HG02852 (cell line): ENCODE results near the gene DYDC1.
"Not testable (repeated sequence)": the region's sequence is repeated elsewhere in the genome, so short reads cannot be mapped to it uniquely, and the experiment has no call there.

Source experiments
- ATAC-seq: cut with Tn5 transposase; IDR thresholded peaks from one replicate; pipeline ENCODE4 v1.9.1; 2021; ENCODE audit warnings: mild to moderate bottlenecking, moderate library complexity; ENCODE audit not compliant: unreplicated experiment

DYDC1 gene

DNA sequence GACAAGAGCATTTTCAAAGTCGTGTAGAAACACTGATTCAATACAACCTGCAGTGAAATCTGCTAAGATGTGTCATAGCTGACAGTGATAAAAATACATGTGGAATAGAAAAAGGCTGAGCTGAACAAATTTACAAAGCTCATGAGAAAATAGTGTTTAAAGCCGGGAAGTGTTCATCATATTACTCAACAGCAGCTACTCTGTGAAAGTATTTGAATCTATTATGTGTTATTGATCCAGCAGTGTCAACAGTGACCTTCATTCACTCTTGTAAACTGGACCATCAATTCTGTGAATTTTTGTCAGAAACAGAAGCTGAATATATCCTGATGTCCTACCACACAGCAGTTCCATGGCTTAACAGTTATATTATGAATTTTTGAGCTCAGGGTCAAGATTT, 11.6 kb downstream of the DYDC1 start:
- no peak for ATAC-seq

DNA sequence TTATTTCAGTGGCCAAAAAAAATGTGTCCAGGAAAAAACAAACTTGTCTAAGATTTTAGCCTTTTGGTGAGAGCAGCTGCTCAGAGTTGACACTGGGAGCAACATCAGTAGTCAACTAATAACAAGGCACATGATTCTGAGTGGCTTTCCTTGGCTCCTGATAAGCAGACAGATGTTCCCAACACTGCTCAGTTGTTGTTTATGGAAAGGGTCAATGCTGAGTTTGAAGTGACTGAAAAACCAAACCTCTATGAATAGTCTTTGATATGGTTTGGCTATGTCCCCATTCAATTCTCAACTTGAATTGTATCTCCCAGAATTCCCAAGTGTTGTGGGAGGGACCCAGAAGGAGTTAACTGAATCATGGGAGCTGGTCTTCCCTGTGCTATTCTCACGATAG, 12.3 kb downstream of the DYDC1 start:
- ATAC-seq, result no peak

DNA sequence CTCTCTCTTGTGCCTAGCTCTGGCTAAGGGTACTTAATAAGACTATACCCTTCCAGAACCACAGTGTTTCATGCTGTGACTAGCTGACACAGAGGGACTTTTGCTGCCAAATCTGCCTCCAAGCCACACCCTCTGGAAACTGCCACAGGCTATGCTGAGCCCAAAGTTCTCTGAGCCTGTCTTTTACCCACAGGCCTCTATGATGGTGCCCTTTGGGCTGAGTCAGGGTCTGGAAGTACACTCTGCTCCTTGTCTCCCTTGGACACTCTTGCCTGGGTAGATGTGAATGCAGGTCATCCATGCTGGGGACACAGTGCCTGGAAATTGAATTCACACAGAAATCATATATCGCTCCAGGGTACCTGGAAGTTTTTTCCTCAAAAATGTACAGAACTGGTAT, 22.6 kb downstream of the DYDC1 start:
- no peak for ATAC-seq

DNA sequence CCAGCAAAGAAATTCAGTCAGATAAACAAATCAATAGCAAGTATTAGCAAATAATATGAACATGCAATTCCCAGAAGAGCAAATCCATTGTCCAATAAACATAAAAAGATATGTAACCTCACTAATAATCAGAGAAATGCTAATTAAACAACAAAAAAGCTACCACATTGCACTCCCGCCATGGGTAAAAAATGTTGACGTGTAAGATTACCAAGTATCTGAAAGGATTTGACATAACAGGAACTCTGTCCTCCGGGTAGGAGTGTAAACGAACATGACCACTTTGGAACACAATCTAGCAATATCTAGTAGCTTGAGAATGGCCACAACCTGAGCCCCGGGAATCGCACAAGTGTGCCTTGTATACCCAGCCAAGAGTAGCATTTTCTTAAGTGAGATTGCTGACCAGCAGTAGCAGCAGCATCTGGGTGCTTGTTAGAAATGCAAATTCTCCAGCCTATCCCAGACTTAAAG, 31.6 kb downstream of the DYDC1 start:
- ATAC-seq, result no peak

DNA sequence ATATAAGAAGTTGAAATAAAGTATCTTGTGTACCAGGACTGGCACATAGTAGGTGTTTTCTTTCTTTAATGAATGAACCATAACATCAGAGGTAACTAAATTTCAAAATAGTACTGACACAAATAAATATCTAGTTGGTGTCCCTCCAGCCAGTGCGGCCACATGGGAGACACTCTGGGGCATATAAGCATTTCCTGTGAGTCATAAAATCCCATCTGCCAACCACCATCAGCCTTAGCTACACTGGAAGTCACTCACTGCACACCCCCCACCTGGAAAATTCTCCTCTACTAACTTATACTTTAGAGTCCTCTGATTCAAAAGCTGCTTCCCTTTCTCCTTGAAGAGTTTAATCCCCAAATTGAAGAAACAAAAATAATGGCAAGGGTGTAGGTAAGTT, 32.5 kb downstream of the DYDC1 start:
- ATAC-seq, result no peak

DNA sequence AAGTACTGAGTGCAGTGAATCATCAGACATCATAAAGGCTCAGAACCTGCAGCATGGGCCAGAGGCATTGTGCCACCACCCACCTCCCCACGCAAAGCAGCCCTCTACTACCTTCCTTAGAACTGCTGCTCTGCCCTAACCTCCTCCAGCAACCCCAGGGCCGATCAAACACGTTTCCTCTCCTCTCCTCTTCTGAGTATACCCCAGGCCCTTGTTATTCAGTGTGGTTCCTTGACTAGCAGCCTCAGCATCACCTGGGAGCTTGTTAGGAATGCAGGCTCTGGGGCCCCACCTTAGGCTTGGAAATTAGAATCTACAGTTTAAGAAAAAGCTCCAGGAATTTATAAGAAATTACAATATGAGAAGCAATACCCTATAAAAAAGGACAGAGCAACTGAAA, 33.2 kb downstream of the DYDC1 start:
- no peak for ATAC-seq

DNA sequence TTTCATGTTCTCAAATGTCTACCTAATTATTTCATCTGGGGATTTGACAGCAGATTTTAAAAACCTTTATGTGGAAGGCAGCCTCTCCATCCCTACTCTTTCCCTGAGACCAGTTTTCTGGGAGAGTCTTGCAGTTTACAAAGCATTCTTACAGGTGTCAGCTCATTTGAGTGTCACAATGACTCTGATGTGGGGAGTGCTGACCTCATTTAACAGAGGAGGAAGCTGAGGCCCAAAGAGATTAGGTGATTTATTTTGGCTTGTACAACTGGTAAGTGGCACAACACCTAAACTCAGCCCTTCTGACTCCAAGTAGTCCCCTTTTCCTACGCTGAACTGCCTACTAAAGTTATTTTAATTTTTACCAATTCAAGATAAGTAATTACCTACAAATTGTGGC, 33.8 kb downstream of the DYDC1 start:
- ATAC-seq, result no peak

DNA sequence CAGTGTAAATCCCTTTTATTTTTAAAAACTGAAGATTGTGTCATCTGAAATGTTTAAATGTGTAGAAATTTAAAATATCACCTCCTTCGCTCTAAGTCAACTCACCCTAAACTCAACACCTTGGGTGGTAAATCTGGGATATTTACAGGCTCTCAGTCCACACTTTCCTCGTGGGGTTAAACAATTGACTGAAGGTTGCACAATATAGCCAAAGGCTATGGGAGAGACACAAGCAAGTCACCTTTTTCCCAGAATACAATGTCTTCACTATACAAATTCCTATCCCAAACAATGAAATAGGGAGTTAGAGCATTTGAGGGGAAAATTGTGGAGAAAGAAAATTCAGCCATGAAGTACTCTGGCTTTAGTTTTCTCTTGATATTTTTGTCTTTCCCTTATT, 34.4 kb downstream of the DYDC1 start:
- ATAC-seq, result no peak

DNA sequence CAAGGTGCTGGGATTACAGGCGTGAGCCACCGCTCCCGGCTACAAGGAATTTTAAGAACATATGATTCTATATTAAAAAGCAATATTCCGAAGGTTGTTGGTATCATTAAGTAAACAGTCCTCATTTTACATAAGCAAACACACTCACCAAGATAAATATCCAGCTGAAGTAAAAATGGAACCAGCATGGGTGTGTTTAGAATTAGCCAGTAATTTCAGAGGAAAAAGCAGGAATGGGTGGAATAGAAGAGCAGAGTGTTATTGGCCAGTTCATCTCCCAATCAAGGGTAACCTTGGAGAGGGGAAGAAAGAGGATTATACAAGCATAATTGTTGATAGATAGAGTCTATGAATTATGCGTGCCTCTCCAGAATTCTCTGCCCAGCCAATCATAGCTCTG, 35.4 kb downstream of the DYDC1 start:
- ATAC-seq, result no peak

DNA sequence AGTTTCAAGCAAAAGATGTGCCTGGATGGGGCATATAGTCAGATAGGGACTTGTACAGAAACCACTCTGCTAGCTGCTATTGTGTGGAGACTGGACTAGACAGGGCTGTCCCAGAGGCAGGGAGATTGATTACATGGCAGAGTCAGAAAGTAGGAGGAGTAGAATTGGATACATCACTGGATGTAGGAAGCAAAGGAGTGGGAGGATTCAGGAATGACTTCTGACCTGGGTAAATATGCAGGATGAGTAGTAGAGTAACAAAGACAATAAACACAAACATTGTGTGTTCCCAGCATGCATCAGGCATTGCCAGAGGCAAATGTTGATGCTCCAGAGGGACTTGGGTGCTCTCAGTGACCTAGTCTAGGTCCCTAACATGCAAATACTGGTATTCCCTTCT, 36.2 kb downstream of the DYDC1 start:
- no peak for ATAC-seq

DNA sequence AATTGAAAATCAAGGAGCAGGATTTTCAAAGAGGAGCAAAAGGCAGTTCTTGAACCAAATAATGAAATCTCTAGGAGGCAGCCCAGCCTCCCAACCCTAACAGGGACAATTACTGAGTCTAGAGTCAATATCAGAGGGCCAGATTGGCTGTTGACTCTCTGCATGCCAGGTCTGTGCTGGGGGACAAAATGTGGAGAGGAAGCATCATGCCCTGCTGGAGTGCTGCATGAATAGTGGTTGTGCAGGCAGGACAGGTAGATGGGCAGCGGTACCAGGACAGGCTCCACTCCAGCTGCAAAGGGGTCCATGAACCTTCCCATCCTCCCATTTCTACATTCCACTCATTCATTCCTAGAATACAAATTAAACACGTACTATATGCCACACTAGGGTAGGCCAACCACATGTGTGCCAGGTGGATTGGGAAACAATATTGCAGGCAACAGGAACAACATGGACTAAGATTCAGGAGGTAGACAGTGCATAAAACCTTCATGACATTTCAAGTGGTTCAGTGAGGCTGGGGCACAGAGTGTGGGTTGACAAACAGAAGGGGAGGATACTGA, 36.7 kb downstream of the DYDC1 start:
- ATAC-seq, result no peak

DNA sequence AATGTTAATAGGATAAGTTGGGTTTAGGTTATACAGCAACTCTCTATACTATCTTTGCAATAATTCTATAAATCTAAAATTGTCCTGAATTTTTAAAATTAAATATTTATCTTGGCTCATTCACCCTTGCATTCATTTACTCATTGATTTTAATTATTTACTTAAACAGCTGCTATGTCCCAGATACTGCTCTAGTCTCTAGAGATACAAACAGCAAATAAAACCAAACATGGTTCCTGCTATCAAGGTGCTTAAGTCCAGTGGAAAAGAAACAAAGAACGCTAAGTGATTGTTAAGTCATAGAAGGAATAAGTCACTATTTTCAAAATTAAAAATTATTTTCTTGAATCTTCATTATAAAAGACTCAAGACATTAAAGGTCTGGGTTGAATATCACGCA, 37.2 kb downstream of the DYDC1 start:
- no peak for ATAC-seq

DNA sequence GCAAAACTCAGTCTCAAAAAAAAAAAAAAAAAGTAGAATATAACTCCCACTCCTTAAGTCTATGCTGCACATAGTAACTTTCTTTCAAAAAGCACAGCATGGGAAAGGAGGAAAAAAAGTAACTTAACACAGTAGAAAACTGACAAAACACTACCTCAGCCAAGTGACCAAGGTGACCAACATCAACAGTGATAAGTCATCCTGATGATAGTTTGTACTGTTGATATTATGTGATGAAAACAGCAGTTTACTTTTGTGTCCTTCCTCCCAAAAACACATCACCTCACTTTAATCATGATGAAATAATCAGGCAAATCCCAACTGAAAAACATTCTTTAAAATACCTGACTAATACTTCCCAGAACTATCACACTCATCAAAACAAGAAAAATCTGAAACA, 37.8 kb downstream of the DYDC1 start:
- ATAC-seq, result no peak

DNA sequence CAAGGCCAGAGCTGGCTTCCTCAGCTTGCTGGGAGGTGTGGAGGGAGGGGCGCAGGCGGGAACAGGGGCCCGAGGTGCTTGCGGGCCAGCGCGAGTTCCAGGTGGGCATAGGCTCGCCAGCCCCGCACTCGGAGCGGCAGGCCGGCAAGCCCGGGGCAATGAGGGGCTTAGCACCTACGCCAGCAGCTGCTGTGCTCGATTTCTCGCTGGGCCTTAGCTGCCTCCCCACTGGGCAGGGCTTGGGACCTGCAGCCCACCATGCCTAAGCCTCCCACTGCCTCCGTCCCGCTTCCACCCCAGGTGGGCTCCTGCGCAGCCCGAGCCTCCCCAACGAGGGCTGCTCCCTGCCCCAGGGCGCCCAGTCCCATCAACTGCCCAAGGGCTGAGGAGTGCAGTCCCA, 41.2 kb downstream of the DYDC1 start:
- no peak for ATAC-seq

DNA sequence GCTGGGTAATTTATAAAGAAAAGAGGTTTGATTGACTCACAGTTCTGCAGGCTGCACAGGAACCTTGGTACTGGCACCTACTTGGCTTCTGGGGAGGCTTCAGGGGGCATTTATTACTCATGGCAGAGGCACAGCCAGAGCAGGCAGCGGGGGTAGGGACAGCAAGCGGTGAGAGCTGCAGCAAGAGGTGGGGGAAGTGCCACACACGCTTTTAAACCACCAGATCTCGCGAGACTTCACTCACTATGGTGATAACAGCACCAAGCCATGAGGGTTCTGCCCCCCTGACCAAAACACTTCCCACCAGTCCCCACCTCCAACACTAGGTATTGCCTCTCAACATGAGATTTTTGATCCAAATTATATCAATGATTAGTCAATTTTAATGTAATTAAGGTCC, 43.0 kb downstream of the DYDC1 start:
- no peak for ATAC-seq

DNA sequence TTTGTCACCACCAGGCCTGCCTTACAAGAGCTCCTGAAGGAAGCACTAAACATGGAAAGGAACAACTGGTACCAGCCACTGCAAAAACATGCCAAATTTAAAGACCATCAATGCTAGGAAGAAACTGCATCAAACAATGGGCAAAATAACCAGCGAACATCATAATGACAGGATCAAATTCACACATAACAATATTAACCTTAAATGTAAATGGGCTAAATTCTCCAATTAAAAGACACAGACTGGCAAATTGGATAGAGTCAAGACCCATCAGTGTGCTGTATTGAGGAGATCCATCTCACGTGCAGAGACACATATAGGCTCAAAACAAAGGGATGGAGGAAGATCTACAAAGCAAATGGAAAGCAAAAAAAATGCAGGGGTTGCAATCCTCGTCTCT, 50.6 kb downstream of the DYDC1 start:
- ATAC-seq, result not testable (repeated sequence)

DNA sequence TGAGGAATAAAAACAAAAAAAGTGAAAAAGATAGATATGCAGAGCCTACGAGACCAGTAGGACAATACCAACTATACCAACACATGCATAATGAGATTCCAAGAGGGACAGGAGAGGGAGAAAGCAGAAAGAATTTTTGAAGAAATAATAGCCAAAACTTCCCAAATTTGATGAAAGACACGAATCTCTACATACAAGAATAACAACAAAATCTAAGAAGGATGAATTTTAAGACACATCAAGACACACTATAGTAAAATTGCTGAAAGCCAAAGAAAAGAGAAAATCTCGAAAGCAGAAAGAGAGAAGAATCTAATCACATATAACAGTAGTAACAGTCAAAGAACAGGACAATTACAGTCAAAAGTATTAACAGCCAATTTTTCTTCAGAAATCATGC, 59.6 kb downstream of the DYDC1 start:
- no peak for ATAC-seq

DNA sequence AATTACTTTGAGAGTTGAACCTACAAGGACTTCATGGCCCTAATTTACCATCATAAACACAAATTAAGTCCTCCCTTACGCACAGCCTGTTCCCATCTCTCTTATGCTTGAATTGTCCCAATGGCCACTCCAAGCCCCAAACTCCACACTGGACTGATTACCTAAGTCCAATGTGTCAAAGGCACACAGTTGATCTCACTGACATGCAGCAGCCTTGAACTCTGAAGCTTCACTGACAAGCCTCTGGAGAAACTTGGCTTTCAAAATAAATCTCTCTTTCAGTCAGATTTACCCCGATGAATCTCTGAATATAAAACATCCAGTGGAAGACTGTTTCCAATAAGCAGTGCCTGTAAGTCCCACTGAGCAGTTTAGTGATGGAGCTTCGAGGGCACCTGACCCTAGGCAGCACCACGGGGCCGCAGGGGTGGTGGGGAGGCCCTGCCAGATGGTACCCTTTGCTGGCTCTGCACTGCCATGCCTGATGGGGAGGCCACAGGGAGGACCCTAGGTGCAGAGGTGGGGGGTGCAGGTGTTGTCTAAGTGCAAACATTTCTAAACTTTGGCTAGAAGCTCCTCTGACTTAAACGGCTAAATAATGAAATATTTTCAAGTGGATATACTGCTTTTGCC, 63.8 kb downstream of the DYDC1 start:
- ATAC-seq, result no peak

DNA sequence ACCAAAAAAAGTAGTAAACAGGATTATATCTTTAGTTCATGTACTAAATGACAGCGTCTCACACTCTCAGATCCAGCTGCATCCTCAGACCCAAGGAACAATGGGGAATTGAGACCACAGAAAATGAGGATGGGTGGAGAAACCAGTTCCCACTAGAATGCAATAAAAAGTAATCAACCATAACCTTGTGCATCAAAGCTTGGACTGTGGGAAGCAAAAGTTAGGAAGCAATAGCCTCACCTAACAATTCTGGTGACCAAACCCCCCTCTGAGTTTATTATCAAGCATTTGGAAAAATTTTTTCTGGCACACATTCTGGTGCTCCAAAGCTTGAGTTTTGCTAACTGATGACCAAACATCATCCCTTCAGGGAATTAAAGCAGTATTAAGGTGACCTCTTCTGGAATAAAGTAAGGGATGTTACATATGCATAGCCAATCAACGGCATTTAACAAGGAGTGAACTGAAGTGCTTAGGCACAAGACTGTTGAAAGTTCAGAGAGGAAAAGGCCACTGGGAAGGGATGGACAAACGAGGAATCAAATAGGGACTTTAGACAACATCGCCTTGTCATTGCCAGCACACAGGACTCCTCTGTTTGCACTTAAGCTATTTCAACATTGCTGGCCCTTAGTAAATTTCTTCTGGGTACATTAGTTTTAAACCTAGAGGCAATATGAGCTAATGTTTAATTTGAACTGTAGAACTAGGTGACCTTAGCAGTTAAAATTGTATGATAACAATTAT, 65.9 kb downstream of the DYDC1 start:
- ATAC-seq, result no peak

DNA sequence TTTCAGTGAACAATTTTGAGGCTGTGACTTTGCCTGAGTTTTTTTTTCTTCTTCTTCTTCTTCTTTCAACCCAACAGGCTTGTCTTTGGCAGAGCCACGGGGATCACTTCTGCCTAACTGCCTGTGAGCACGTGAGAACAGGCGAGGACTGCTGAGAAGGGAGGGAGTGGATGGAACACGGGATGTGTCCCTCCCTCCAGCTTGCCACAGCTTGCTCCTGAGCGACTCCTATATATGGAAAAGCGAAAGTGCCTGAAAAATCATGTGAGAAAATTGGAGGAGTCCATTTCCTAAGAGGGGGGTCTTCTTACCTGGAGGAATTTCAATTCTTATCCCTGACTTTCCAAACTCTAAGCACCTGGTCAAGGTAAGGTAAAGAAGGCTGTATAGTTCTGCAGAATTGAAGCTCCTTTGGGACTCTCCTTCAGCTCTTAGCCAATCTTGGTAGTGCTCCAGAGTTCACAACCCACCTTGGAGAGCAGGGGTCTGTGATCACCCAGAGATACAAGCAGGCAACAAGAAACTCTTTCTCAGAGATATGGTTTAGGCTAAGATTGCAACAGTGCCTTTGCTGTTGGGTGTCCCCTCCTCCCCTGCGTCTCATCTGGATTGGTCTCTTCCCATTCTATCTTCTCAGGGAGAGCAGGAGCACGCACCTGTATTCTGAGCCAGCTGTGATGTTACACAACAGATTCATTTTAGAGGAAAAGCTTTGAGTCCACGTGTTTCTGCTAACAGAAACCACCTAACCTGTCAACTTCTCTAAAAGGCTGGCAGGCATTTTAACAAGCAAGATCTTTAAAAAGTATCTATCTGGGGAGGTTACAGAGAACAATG, 66.9 kb downstream of the DYDC1 start, which contains the start of gene MAT1A:
Gene MAT1A, minus strand, starts transcription at position 208 of the 837 bp plus-strand sequence. CDS start 235 bp downstream, outside the sequence.
- no peak for ATAC-seq

DNA sequence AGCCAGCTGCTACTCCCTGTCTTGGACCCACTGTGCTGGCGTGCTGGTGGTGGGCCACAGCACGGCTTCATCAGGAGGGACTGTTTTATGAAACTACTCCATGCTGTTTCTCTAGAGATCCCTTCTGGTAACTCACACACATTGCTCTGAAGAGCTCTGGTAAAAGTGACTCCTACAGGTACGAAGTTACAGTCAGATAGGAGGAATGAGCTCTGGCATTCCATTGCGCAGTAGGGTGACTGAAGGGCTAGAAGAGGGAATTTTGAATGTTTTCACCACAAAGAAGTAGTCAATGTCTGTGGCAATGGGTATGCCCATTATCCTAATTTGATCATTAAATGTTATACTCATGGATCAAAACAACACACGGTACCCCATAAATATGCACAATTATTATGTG, 67.7 kb downstream of the DYDC1 start:
- ATAC-seq, result no peak
